ENCODE measurements around the gene SURF4.

Gene SURF4

DNA sequence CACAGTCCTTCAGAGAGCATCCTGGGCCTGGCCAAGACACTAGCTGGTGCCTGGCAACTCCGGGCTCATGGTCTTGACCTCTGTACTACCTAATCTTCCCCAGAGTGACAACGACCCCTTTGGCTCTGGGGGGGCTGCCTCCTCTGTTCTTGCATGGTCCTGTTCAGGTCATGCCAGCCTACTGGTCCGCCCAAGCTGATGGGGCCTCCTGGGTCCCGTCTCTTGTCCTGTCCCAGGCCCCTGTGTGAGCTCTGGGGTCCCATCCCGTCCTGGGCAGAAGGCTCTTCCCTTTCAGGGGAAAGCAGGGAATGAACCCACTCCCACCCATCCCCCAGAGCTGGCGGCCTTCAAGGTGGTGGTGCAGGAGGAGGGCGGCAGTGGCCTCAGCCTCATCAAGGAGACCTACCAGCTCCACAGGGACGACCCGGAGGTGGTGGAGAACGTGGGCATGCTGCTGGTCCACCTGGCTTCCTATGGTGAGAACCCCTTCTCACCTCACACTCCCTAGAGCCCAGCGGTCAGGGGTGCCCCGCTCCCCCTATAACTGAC lies 28.7 kb upstream of the SURF4 start:
- H3K27ac ChIP-seq: peak overlapping the region; percentile 32; the same call in 1 of the 2 replicates
- TF ChIP-seq, protein P1, sequence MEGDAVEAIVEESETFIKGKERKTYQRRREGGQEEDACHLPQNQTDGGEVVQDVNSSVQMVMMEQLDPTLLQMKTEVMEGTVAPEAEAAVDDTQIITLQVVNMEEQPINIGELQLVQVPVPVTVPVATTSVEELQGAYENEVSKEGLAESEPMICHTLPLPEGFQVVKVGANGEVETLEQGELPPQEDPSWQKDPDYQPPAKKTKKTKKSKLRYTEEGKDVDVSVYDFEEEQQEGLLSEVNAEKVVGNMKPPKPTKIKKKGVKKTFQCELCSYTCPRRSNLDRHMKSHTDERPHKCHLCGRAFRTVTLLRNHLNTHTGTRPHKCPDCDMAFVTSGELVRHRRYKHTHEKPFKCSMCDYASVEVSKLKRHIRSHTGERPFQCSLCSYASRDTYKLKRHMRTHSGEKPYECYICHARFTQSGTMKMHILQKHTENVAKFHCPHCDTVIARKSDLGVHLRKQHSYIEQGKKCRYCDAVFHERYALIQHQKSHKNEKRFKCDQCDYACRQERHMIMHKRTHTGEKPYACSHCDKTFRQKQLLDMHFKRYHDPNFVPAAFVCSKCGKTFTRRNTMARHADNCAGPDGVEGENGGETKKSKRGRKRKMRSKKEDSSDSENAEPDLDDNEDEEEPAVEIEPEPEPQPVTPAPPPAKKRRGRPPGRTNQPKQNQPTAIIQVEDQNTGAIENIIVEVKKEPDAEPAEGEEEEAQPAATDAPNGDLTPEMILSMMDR (conservative IDR thresholded peaks at IDR 0.05): no peak

DNA sequence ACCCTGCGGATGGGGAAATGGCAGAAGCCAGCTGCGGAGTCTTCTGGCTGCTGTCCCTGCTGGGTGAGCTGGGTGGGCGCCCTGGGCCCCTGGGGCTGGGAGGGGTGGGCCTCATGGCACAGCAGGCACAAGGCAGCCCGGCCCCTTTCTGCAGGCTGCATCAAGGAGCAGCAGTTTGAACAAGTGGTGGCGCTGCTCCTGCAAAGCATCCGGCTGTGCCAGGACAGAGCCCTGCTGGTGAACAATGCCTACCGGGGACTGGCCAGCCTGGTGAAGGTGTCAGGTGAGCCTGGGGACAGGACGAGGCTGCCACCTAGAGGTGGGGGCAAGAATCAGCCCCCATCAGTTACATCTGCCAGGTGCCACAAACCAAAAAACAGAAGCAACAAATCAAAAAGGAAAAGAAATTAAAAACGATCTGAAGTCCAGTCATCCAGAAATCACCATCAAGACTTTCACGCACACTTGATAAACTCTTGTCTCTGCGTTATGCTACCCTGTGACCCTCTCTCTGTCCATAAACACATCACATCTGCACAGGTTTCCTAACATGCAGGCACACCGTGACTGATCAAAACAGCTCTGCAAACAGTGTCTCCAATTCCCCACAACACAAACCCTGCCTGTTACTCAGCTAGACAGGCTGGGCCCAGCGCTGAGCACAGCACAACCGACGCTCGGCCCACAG lies 28.1 kb upstream of the SURF4 start:
- peak overlapping the region; percentile 32 for H3K27ac ChIP-seq
- TF ChIP-seq, protein P1 (conservative IDR thresholded peaks at IDR 0.05): peak; percentile 95

DNA sequence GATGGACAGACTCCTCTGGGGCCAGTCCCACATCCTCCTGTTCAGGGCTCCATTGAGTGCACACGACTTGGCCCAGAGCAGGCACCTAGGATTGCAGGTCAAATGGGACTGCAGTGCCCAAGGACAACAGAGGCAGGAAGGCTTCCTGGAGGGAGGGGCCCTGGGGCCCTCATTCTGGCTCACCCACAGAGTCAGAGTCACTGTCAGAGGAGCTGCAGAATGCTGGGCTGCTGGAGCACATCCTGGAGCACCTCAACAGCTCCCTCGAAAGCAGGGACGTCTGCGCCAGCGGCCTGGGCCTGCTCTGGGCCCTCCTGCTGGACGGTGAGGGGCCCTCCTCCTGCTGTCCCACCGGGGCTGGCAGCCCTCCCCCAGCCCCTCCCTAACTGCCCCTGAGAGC lies 26.8 kb upstream of the SURF4 start:
- TF ChIP-seq, protein P1 (conservative IDR thresholded peaks at IDR 0.05): no peak

DNA sequence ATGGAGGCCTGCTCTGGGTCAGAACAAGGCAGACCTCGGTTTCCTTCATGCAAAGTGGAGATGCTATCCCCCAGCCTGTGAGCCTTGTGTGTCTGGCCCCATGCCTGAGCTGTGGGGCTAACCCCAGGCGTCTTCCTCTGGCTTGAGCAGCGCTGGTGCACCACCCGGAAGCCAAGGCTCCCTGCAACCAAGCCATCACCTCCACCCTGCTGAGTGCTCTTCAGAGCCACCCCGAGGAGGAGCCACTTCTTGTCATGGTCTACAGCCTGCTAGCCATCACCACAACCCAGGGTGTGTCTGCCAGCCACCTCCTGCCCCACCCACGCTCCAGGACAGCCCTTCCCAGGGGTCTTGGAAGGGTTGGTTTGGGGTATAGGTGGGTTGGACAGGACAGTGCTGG lies 25.7 kb upstream of the SURF4 start:
- TF ChIP-seq, protein P1 (conservative IDR thresholded peaks at IDR 0.05): no peak
- H3K27ac ChIP-seq: no peak overlapping the region

More for the DNA sequence above, 26.8 kb upstream of the SURF4 start:
- no peak overlapping the region; the same call in 1 of the 2 replicates for H3K27ac ChIP-seq

DNA sequence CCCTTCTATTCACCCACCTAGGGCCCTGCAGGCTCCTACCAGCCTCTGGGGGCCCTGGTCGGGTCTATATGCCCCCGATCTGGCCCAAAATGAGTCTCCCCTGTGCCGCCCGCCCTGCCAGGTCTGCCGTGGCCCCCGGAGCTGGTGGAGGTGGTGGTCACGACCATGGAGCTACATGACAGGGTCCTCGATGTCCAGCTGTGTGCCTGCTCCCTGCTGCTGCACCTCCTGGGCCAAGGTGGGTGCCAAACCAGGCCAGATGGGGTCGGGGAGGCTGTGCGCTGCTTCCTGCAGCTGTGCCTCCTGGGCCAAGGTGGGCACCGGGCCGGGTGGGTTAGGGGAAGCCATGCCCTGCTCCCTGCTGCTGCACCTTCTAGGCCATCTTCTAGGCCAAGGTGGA lies 24.4 kb upstream of the SURF4 start:
- TF ChIP-seq, protein P1 (conservative IDR thresholded peaks at IDR 0.05): no peak

DNA sequence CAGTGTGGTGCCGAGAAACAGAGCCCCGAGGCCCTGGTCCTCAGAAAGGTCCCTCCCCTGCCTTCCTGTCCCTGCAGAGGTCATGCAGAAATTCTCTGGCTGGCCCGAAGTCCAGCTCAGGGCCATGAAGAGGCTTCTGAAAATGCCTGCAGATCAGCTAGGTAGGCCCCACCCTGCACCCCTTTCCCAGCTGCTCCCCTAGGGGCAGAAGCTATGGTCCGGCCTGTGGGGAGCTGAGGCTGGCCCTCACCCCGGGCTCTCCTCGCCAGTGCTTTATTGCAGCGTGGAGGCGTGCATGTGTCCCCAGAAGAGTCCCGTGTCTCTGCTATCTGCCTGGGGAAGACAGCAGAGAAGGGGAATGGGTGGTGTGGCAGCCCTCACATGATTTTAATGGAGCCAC lies 22.0 kb upstream of the SURF4 start:
- TF ChIP-seq, protein P1 (conservative IDR thresholded peaks at IDR 0.05): no peak

More for the DNA sequence above, 24.4 kb upstream of the SURF4 start:
- H3K27ac ChIP-seq: no peak overlapping the region

DNA sequence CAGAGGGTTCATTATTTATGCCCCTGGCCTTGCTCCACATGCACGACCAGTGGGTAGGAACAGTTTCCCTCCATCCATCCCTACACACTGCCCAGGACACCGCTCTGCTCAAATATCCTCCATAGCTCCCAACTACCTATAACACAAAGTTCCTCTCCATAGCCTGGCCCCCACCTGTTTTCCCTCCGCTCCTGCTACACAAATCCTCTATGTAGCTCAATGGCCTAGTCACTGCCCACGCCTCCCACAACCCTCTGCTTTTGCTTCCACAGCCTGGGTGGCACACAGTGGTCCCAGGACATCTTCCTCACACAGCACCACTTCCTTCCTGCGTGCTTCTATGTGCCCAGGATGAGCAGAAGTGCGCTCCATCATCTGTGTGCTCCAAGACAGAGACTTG lies 21.5 kb upstream of the SURF4 start:
- no peak overlapping the region for H3K27ac ChIP-seq
- TF ChIP-seq, protein P1 (conservative IDR thresholded peaks at IDR 0.05): no peak

More for the DNA sequence above, 22.0 kb upstream of the SURF4 start:
- H3K27ac ChIP-seq: no peak overlapping the region
